ENCODE data around the gene TMOD1. TPM values are rescaled to one million over a fixed set of nuclear protein-coding genes. Genes with fewer than 3 reads are reported as not detected.

The TMOD1 gene
- total and polyA plus RNA-seq, 2 donors (not counting 1 experiment from before 2014, with no cell fraction given): 0.98 to 4.0 TPM

DNA sequence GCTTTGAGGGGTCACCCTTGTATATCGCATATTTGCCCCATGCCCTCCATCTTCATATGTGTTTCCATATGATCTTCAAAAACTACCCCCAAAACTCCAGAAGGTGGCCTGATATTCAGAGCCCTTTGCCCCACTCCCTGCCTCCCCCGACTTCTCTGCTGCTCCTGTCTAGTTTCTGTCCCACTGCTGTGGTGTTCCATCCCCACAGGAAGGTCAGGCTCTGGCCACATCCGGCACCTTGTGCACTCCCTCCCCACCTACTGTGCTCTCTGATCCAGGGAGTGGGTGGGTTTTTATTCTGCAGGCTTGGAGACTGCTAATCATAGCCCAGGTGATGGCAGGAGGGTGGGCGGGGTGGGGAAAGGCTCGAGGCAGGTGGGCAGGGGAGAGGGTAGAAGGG, 52.4 kb downstream of the TMOD1 start:
- H3K9me3 ChIP-seq (ENCODE audit: control insufficient read depth, insufficient read depth, low read depth, low read length): no peaks in the 10 kb centered on the region
- no peaks in the 10 kb centered on the region for H3K79me2 ChIP-seq (ENCODE audit: control insufficient read depth, insufficient read depth, low read length)

DNA sequence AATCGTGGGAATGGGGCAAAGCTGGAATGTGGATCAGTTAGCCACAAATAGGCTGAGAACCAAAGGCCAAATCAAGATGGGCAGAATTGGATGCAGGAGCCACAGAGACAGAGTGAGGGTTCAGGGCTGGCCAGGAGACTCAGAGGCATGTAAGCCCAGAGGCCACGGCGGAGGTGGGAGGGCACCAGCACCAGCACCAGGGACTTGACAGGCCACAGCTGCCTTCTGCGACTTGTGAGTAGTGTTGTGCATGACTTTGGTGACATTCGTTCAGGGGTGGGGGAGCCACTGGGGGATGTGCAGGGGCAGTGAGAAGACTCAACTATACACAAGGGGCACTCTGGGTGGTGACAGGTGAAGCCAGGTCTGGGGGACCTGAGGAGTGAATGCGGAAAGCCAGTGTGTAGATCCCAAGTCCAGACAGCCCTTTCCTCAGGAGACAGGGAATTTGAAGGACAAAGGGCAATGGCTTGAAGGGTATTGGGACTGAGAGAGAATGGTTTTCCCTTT, 53.2 kb downstream of the TMOD1 start:
- H4K20me1 ChIP-seq (ENCODE audit: control insufficient read depth, extremely low read depth, insufficient read depth, low read length): no peaks in the 10 kb centered on the region
- no peak overlapping the region for H2AFZ ChIP-seq (ENCODE audit: low read length)
- H3K27me3 ChIP-seq (ENCODE audit: control insufficient read depth, insufficient read depth, low read length): peaks cover 3% of the 10 kb centered on the region
- no peak for TF ChIP-seq EZH2 (IDR thresholded peaks at IDR 0.05; ENCODE audit: low read length, missing control alignments)
- TF ChIP-seq, protein P1, sequence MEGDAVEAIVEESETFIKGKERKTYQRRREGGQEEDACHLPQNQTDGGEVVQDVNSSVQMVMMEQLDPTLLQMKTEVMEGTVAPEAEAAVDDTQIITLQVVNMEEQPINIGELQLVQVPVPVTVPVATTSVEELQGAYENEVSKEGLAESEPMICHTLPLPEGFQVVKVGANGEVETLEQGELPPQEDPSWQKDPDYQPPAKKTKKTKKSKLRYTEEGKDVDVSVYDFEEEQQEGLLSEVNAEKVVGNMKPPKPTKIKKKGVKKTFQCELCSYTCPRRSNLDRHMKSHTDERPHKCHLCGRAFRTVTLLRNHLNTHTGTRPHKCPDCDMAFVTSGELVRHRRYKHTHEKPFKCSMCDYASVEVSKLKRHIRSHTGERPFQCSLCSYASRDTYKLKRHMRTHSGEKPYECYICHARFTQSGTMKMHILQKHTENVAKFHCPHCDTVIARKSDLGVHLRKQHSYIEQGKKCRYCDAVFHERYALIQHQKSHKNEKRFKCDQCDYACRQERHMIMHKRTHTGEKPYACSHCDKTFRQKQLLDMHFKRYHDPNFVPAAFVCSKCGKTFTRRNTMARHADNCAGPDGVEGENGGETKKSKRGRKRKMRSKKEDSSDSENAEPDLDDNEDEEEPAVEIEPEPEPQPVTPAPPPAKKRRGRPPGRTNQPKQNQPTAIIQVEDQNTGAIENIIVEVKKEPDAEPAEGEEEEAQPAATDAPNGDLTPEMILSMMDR (conservative IDR thresholded peaks at IDR 0.05 in 1 of 2, IDR thresholded peaks at IDR 0.05 in 1 of 2; ENCODE audit: low read depth in 1 of 2, low read length in 2 of 2): no peak
- no peak overlapping the region for H3K4me2 ChIP-seq (ENCODE audit: extremely low read depth, insufficient read depth, low read length)
- no peaks in the 10 kb centered on the region for H3K79me2 ChIP-seq (ENCODE audit: control insufficient read depth, insufficient read depth, low read length)
- no peak overlapping the region for H3K9ac ChIP-seq (ENCODE audit: insufficient read depth, low read length)
- H3K9me3 ChIP-seq (ENCODE audit: control insufficient read depth, insufficient read depth, low read depth, low read length): no peaks in the 10 kb centered on the region
- no peak for DNase-seq (ENCODE audit: low read depth in 2 of 2)
- H3K27ac ChIP-seq (ENCODE audit: insufficient read depth, low read length): no peak overlapping the region
- H3K4me3 ChIP-seq (replicated peaks in 1 of 4; ENCODE audit: control extremely low read depth in 1 of 4, insufficient read depth in 1 of 4, low read depth in 3 of 4, low read length in 4 of 4): no peak overlapping the region
- H3K4me1 ChIP-seq (ENCODE audit: control insufficient read depth, extremely low read depth, insufficient read depth, low read length): no peaks in the 10 kb centered on the region
- H3K36me3 ChIP-seq (ENCODE audit: control insufficient read depth, insufficient read depth, low read length): no peaks in the 10 kb centered on the region

More for the DNA sequence above, 52.4 kb downstream of the TMOD1 start:
- Histone ChIP-seq H3K36me3 (ENCODE audit: control insufficient read depth, insufficient read depth, low read length) (no peaks in the 10 kb centered on the region), H4K20me1 (ENCODE audit: control insufficient read depth, extremely low read depth, insufficient read depth, low read length) (no peaks in the 10 kb centered on the region), H3K4me2 (ENCODE audit: extremely low read depth, insufficient read depth, low read length) (no peak overlapping the region), H3K4me3 (replicated peaks in 1 of 4; ENCODE audit: control extremely low read depth in 1 of 4, insufficient read depth in 1 of 4, low read depth in 3 of 4, low read length in 4 of 4) (no peak overlapping the region), H3K27ac (ENCODE audit: insufficient read depth, low read length) (no peak overlapping the region), H3K9ac (ENCODE audit: insufficient read depth, low read length) (no peak overlapping the region), H3K4me1 (ENCODE audit: control insufficient read depth, extremely low read depth, insufficient read depth, low read length) (no peaks in the 10 kb centered on the region), H3K27me3 (ENCODE audit: control insufficient read depth, insufficient read depth, low read length) (peaks cover 3% of the 10 kb centered on the region), H2AFZ (ENCODE audit: low read length) (no peak overlapping the region)
- TF ChIP-seq EZH2 (IDR thresholded peaks at IDR 0.05; ENCODE audit: low read length, missing control alignments): no peak
- TF ChIP-seq, protein P1 (conservative IDR thresholded peaks at IDR 0.05 in 1 of 2, IDR thresholded peaks at IDR 0.05 in 1 of 2; ENCODE audit: low read depth in 1 of 2, low read length in 2 of 2): no peak
- no peak for DNase-seq (ENCODE audit: low read depth in 2 of 2)

DNA sequence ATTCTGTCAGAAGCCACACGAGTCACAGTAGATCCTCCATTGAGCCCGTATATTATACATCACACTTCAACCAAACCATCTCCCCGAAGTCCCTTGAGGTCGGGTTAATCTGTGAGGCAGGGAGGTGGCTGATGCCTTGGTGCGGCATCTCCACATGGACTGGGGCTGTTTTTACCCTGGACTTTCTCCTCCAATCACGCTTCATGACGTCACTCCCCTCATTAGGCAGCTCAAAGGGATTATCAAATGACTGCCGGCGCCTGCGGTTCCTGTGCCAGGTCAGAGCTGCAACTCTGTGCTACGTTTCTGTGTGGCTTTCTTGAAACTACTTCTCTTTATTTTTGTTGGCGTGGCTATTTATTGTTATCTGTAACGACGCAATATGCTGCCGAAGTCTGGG, 53.7 kb downstream of the TMOD1 start:
- no peaks in the 10 kb centered on the region for H3K4me1 ChIP-seq (ENCODE audit: control insufficient read depth, extremely low read depth, insufficient read depth, low read length)
- no peaks in the 10 kb centered on the region for H4K20me1 ChIP-seq (ENCODE audit: control insufficient read depth, extremely low read depth, insufficient read depth, low read length)
- H3K9me3 ChIP-seq (ENCODE audit: control insufficient read depth, insufficient read depth, low read depth, low read length): no peaks in the 10 kb centered on the region
- no peak overlapping the region for H2AFZ ChIP-seq (ENCODE audit: low read length)
- H3K4me3 ChIP-seq (replicated peaks in 1 of 4; ENCODE audit: control extremely low read depth in 1 of 4, insufficient read depth in 1 of 4, low read depth in 3 of 4, low read length in 4 of 4): no peak overlapping the region
- H3K4me2 ChIP-seq (ENCODE audit: extremely low read depth, insufficient read depth, low read length): no peak overlapping the region
- no peak for TF ChIP-seq EZH2 (IDR thresholded peaks at IDR 0.05; ENCODE audit: low read length, missing control alignments)
- TF ChIP-seq, protein P1 (conservative IDR thresholded peaks at IDR 0.05 in 1 of 2, IDR thresholded peaks at IDR 0.05 in 1 of 2; ENCODE audit: low read depth in 1 of 2, low read length in 2 of 2): no peak
- H3K27ac ChIP-seq (ENCODE audit: insufficient read depth, low read length): no peak overlapping the region
- H3K9ac ChIP-seq (ENCODE audit: insufficient read depth, low read length): no peak overlapping the region
- H3K27me3 ChIP-seq (ENCODE audit: control insufficient read depth, insufficient read depth, low read length): peaks cover 3% of the 10 kb centered on the region
- DNase-seq (ENCODE audit: low read depth in 2 of 2): peak; percentile 25 to 42
- H3K79me2 ChIP-seq (ENCODE audit: control insufficient read depth, insufficient read depth, low read length): no peaks in the 10 kb centered on the region
- H3K36me3 ChIP-seq (ENCODE audit: control insufficient read depth, insufficient read depth, low read length): no peaks in the 10 kb centered on the region

Measured in fibroblast of lung (primary cell).